HG03469 (cell line): ENCODE results near the gene PDZRN3.

ENCODE experiments used
- ATAC-seq: cut with Tn5 transposase; IDR thresholded peaks from one replicate; pipeline ENCODE4 v1.9.1; 2021; ENCODE audit warnings: mild to moderate bottlenecking, moderate library complexity, moderate number of reproducible peaks; ENCODE audit not compliant: unreplicated experiment

The PDZRN3 gene

GRCh38 chr3:73624821-73625665 lies at the start of gene PDZRN3:
Gene PDZRN3, minus strand, starts transcription at chr3:73624941.
- ATAC-seq: no peak

DNA sequence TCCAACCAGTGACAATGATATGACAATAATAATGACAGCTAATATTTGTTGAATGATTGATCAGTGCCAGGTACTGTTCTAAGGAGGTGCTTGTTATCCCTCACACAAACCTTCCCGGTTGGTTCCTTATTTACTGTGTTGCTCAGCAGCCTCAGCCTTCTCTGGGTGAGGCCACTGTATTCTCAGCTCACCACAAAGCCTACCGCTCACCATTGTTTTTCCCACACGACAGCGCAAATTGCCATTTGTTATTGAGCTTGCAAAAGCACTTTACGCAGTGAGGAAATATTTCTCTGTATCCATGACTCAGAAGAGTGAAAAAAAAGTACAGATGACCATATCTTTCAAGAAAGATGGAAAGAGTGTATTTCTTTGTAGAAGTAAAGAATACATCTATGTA lies 49.5 kb upstream of the PDZRN3 start:
- ATAC-seq: no peak

DNA sequence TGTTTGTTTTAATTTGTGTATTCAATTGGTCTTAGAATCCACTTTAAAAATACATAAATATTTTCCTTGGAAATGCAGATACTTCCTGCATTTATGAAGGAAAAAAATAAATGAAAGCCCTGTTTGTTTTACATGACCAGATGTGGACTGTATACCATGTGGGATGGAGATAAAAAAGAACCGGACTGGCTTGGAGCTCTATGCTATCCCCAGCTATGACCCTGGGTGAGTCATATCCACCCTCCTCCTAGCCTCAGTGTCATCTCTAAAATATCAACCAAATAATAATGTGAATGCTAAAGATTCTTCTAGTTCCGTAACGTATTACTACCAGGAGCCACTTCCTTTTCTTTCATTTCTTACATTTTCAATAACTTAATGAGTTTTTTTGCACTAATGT lies 44.5 kb upstream of the PDZRN3 start:
- ATAC-seq: no peak

DNA sequence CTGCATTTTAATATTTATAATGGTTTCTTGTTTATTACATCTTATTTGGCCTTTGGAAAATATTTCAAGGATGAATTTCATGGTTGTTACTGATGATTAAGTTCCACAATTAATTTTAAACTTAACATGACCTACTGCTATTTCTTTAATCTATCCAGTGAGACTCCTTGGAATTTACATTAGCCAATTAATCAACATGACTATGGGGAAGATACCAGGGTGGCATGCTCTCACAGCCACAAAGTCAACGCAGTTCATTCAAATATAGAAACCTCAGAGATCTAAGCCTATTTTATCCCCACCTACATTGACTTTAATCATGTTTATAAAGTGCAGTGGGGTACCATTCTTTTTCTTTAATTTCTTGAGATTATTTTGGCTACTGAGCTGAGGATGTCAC lies 43.6 kb upstream of the PDZRN3 start:
- no peak for ATAC-seq

GRCh38 chr3:73667889-73668288 lies 43.1 kb upstream of the PDZRN3 start:
- ATAC-seq: no peak

DNA sequence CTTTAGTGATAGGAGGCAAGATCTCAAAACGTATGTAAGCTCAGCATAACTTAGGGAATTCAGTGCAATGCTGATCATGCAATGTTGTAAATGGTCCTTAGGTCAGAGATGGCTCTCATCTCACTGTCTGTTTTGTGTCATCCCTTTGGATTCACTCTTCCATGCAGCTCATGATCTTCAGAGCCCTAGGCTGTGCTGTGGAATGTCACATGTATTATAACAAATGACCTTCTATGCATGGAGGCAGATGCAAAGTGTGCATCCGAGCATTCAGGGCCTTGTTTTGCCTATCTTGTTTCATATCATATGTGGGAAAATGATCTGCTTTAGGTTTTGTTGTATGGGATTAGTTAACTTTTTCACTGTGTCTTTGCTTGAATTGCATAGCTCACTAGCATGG lies 40.5 kb upstream of the PDZRN3 start:
- ATAC-seq: no peak

DNA sequence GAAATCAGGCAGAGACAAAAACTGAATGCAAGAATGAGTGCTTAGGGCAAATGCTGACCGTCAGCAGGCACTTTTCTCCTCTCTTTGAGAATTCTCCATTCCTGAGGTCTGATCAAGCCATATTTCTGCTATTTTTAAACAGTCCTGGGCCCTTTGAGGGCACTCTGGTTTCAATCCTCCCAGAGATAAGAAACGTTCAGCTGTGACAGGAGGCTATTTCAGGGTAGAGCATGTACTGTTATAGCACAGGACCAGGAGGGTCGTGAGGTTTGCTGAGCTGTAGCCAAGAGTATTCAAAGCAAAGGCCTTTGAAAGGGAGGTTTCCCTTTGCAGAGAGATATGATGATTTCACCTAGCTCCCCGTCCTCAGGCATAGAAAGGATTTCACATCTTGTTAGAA lies 39.6 kb upstream of the PDZRN3 start:
- no peak for ATAC-seq

DNA sequence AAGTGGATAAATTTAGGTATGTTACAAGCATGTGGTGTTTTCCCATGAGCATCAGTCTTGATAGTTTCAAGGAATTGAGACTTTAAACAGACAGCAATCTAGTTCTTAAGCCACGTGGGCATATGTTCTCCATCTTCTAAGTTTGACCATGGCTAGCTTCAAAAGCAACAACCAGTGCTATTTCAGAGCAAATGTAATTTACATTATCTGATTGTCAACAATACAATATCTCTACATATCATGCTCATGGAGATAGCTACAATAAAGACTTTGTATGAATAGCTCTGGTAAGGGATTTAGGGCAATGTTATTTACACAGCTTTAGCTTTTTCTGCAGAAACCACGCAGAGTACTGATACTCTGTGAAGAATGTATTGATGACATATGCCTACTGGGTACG lies 38.8 kb upstream of the PDZRN3 start:
- ATAC-seq: no peak

- ATAC-seq: no peak
Measured at GRCh38 chr3:73661265-73661664, 36.5 kb upstream of the PDZRN3 start.

- ATAC-seq: no peak
Measured at GRCh38 chr3:73658227-73658626, 33.5 kb upstream of the PDZRN3 start.

DNA sequence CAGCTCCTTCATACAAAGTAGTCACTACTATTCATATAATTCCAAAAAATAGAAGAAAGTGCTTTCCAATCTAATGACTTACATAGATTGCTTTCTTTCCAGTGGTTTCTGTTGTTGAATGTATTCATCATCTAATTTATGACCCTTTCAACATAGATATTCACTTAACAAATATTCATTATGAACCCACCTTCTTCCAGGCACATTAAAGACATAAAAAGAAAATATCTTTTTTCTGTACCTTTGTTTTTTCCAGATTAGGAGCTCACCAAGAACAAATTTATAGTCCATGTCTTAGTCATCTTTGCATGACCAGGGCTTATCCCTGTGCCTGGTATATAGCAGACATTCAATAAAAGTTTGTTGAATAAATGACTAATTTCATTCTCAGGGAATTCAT lies 32.4 kb upstream of the PDZRN3 start:
- ATAC-seq: no peak

- ATAC-seq: no peak
Measured at GRCh38 chr3:73656241-73656890, 31.6 kb upstream of the PDZRN3 start.

DNA sequence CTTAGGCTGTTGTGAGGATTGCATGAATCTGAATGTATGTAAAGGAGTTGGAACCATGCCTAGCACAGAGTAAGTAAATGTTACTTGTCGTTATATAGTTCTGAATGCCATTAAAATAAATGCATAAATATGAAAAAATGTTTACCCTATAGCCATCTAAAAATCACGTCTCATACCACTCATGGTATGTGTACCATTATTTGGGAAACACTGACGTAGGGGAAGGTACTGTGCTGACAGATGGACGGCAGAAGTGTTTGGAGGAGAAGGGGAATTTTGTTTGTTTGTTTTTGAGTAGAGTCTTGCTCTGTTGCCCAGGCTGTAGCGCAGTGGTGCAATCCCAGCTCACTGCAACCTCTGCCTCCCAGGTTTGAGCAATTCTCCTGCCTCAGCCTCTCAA lies 30.5 kb upstream of the PDZRN3 start:
- ATAC-seq: no peak

DNA sequence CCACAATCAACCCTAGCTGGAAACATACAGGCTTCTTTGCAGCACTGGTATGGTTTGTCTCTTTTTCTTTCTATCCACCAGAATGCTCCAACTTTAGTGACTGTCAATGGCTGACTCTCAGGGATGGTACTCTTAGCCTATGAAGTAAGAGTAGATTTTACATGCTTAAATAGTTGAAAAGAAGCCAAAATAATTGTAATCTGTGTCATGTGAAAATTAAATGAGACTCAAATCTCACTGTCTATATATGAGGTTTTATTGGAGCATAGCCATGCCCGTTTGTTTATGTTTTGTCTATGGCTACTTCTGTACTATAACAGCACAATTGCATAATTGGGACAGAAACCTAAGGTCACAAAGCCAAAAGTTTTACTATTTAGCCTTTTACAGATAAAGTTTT lies 29.1 kb upstream of the PDZRN3 start:
- no peak for ATAC-seq

GRCh38 chr3:73653351-73653750 lies 28.6 kb upstream of the PDZRN3 start:
- ATAC-seq: no peak

GRCh38 chr3:73652896-73653295 lies 28.2 kb upstream of the PDZRN3 start:
- ATAC-seq: no peak

DNA sequence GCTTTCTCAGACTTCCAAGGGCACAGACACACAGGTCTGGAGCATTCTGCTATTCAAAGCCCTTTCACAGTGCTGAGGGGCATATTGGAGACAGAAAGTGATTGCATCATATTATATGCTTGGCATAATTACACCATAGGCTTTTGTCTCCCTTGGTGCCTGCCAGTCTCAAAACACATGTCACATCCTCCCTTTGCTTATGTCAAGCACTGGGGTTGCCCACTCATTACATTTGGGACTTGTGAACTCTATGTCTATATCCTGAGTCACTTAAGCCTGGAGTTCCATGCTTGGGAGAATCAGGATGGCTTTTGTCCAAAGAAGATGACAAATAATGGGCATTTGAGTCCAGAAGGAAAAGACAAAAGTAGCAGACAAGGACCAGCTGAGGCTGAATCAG lies 12.3 kb upstream of the PDZRN3 start:
- no peak for ATAC-seq

DNA sequence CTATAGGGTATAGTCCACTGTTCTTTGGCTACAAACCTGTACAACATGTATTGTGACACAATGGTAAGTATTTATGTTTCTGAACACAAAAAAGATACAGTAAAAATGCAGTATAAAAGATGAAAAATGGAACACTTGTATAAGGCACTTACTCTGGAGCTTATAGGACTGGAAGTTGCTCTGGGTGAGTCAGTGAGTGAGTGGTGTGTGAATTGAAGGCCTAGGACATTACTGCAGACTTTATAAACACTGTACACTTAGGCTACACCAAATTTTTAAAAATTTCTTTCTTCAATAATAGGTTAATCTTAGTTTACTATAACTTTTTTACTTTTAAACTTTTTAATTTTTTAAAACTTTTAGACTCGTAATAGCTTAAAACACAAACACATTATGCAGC lies 10.5 kb upstream of the PDZRN3 start:
- ATAC-seq: no peak

GRCh38 chr3:73633916-73634344 lies 9.2 kb upstream of the PDZRN3 start:
- ATAC-seq: no peak

GRCh38 chr3:73633453-73633852 lies 8.7 kb upstream of the PDZRN3 start:
- ATAC-seq: no peak

- no peak for ATAC-seq
Measured at GRCh38 chr3:73626106-73626505, 1.4 kb upstream of the PDZRN3 start.

- no peak for ATAC-seq
Measured at GRCh38 chr3:73624017-73624820, 522 bp downstream of the PDZRN3 start.
